ENCODE measurements around the gene ARNT2.

ARNT2 gene

DNA sequence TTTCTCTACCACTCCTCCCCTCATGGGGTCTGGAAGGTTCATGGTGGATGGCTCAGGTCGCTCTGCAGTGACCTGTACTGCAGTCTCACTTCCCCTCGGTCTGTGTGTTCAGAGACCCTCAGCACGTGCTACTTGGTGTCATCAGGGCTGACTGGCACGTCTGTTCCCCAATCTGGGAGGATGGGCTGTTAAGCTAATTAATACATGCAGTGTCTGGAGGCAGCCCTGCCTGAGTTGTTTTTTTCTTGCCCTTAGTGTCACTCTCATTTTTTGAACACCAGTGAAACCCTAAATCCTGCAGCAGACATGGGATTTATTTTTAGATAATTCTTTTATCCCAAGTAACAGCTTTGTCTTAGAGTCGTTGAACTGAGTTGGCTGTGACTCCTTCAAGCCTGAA is 64.6 kb downstream of the ARNT2 start:
- DNase-seq: no peak

DNA sequence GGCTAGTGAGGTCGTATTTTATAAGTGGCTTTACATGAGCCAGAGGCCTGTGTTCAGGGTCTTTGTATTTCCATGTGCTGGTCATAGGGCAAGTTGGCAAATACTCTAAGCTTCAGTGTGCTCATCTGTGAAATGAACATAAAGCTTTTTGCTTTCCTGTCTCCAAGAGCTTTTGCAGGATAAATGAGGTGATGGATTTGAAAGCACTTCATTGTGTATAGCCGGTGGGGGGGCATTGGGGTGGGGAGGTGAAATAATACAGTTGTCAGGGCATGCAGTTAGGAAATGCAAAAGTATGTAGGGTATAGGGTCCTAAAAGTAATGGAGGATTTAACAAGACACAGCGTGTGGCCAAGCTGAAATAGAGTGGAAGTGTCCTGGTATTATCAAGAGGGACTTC is 67.7 kb downstream of the ARNT2 start:
- no peak for DNase-seq

DNA sequence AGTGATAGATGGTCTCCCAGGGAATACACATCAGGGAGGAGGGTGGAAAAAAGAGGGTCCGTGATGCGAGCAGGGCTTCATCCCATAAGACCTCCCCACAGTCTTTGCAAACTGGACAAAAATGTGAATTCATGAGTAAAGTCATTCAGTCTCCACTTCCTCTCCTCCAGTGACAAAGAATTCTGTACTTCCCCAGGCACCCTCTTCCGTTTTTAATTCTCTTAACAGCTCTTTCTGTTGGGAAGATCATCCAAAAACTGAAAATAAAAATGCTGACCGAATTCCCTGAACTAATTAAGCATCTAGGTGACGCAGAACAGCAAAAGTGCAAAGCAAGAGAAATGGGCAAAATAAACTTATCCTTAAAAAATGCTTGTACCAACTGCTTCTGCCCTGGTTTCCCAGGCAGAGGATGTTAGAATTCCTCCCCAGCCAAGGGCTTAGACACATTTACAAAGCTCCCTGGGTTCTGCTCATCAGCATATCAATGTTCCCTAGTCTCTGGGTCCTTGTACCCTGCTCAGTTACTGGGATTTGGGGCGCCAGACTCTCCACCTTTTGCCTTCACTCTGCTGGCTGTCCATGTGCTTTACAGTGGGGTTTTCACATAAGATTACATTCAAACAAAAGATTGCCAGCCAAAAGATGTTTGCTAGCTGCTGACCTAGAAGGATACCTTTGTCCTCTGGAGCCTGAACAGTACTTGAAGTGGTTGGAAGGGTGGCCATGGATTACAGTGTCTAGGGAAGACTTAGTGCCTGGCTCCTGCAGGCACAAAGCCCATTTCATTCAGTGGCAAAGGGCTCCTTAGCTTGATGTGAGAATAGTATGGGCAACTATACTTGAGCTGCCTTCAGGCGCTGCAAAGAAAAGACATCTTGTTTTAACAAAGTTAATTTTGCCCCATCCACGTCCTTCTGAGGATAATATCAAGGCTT is 69.4 kb downstream of the ARNT2 start:
- DNase-seq: no peak

DNA sequence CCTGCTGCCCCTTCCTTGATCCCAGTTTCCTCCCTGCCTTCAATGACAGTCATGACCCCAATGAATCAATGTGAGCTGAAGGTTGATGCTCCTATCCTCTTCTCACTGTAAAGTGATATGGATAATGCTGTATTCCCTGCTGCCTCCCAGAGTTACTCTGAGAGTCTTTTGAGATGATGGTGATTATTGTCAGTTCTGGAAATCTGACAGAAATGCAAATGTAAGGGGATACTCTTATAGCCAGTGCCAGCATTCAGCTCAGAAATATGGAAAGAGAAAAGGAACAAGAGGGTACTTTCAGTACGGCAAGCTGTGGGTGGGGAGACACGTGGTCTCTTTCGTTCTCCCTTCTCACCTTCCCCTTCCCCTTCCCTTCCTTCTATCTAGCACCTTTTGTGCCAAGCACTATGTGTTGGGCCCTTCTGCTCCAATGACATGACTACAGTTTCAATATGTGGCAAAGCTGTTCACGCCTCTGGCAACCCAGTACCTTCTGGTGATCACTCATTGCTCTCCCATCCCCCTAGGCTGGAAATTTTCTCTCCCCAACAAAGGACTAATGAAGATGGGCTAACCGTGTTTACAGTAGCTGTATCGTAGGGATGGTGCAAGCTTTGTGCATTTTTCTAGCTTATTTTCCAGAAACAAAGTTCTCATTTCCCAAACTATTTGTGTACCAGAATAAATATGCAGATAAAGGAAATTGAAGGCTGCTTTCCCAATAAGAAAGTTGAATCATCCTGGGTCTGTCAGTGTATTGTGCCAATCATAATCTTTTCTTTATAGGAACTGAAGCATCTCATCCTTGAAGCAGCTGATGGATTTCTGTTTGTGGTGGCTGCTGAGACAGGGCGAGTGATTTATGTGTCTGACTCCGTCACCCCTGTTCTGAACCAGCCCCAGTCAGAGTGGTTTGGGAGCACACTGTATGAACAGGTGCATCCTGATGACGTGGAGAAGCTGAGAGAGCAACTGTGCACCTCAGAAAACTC is 70.3 kb downstream of the ARNT2 start:
- no peak for DNase-seq

DNA sequence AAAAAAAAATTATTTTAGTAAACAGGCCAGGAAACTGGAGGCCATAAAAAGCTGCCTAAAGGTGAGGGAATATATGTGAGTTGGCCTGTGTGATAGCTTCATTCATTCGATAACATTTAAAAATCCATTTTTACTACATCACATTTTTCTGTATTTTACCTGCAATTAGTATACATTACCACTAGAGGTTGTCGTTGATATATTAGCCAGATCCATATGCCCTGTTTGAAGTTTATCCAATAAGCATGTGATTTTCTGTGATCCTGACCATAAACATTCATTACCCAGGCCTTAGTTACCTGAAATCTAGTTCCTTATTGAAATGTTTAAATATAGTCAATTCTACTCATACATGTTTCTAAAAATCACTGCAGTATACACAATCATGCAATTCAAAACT is 71.4 kb downstream of the ARNT2 start:
- no peak for DNase-seq

DNA sequence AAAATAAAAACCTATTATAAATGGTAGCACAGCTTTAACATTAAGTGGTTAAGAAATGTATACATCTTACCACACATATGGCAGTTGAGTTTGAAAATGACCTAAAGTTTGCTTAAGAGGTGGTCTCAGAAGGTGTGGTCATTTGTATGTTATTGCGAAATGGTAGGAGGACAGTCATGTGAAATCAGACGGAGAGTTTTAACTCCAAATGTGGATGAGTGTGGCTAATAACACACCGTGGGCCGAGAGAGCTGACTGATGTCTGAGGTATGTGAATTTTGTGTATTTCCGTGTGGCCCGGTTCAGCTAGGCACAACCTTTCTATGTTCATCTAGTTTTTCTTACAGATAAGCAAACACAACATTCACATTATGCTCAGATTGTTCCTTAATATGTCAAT is 71.9 kb downstream of the ARNT2 start:
- no peak for DNase-seq

DNA sequence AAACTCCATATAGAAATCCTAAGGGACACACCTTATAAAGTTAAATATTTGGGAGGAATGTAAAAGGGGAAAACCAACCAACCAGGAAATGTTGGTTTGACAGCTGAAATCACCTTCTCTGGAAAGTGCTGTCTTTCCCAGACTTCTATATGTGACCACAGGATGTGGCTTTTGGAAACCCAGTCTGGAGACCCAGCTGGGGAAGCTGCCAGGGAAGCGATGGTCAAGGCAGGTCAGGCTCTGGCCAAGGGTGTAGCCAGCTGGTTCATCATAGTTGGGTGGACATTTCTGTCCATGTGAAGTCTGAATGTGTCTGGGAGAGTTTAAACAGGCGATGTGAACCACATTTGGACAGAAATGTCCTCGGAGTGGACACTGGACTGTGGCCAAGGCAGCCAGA is 73.9 kb downstream of the ARNT2 start:
- DNase-seq: no peak

DNA sequence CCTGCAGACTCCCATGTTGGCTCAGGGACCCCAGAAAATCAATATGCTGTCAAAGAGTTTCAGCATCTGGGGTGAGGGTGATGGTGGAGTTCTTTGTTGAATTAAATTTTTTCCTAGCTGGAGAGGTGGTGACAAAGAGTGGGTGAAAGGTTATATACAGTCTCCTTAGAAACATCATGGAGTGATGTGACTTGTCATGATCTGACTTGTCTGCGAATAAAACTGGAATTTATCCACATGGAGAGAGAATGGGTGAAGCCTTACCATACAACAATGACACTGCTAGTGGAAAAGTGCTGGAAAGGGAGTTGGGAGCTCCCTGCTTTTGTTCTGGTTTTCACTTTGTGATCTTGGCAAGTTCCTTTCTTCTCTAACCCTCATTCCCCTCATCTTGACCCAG is 75.0 kb downstream of the ARNT2 start:
- DNase-seq: no peak

DNA sequence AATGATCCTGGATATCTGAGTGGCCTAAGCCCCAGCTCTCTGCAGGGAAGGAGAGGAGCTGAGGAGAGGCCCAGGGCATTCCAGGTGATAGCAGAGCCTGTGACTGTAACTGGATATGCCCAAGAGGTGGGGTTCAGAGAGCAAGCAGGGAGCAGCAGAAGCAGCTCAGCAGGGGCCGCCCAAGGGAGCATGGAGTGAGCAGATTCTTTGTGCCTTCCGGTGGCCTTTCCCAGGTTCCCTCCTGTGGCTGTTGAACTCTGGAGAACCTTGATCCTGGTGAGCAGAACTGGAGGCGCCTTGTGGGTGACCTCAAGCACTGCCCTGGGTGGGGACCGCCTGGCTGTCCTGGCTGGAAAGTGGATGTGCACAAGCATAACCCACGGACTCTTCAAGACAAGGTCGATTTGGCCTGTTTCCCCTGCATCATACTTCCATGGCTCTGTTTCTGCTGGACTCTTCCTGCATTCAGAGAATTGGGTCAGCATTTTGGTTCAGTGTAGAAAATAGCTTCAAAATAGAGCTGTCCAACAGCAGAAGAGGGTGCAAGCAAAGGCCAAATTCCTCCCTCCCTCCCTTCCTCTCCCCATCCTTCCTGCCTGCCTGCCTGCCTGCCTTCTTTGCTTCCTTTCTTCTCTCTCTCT is 76.1 kb downstream of the ARNT2 start:
- peak; percentile 28 for DNase-seq

DNA sequence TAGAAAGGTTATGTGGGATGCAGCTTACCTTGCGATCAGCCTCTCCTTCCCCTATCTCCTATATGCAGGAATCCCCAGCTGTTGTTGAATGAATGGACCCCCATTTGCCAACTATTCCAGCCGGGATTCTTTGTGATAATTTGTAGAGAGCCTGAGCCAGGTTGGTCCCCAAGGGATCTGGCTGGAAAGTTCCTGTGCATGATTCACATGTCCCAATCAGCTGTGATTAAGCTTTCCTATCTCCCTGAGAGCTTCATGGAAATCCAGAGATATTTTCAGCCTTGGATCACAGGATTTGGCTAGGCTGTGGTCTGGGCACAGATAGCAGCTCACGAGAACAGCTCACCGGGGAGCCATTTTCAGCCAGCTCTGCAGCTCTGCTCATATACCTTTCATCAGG is 76.7 kb downstream of the ARNT2 start:
- peak; percentile 1 for DNase-seq

DNA sequence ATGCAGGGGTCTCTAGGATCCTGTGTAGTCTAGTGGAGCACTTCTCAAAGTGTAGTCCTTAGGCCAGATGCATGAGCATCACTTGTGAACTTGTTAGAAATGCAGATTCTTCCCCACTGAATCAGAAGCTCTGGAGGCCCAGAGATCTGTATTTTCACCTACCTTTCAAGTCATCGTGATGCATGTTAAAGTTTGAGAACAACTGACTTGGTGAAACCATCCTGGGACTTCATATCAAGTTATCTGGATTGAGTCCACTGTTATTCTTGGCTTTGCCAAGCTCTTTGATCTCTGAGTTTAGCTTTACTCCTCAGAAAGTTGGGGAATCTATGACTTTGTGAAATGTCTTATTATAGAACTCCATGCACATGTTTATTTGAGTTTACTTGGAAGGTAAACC is 78.5 kb downstream of the ARNT2 start:
- DNase-seq: no peak

DNA sequence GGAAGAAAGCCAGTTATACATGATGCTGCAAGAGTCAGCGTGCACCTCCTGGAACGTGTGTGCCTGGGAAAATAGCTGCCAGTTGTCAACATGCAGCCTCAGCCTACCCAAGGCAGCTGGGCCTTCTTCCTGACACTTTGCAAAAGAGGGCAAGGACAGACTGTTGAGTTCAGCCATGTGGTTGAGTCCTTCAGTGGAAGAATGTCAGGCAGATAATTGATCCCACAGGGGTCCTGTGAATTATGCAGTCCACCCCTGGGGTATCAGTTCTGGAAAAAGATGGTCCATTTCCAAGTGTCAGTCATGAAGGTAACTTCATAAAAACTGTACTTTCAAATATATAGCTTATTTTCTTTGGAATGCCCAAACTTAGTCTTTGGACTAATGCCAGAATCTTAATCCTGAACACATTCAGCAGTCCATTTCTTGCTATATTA is 79.6 kb downstream of the ARNT2 start:
- DNase-seq: no peak

DNA sequence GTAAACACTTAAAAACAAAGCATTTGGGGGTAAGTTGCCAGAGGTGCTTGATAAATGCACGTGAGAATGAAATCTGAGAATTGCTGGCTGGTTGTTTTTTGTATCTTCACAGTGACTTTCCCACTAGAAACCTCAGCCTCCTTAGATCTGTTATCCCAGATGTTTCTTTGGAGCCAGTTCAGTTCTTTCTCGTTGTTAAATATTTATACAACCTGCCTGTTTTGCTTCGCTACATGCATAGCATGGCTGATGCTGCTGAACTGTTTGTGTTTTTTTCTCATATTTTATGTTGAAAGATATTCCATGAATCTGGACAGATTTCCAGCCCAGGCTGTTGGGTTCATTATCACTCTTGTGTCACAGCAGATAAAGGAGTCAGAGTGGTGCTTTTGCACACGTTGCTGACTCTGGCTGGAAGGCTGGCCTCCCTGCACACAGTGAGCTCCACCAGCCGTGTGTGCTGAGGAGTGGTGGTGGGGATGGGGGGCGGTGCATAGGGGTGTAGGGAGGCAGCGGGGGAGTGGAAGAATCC is 80.2 kb downstream of the ARNT2 start:
- DNase-seq: peak; percentile 6

DNA sequence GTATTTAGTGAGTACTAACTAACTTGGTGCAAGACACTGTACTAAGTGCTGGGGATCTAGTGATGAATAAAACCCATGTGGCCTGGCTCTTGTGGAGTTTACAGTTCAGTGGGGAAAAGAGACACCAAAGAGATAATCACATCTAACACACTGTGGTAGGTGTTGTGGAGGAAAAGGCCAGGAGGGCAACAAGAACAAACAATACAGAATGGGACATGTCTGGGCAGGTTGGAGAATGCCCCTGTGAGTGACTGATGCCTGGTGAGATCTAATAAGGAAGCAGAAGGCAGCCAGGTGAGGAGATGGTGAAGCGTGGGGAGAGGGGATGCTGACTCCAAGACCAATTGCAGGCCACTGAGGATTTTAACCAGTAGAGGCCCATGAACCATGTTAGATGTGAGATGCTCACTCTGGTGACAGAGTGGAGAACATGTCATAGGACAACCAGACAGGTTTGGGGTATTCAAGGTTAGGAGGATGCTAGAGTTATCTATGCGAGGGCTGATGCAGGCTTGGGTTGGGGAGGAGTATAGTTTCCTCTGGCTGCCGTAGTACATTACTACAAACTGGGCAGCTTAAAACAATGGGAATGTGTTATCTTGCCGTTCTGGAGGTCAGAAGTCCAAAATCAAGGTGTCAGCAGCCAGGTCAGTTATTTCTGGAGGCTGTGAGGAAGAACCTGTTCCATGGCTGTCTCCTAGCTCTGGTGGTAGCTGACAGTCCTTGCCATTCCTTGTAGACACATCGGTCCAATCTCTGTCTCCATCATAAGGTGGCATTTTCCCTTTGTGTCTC is 81.4 kb downstream of the ARNT2 start:
- DNase-seq: peak; percentile 82

DNA sequence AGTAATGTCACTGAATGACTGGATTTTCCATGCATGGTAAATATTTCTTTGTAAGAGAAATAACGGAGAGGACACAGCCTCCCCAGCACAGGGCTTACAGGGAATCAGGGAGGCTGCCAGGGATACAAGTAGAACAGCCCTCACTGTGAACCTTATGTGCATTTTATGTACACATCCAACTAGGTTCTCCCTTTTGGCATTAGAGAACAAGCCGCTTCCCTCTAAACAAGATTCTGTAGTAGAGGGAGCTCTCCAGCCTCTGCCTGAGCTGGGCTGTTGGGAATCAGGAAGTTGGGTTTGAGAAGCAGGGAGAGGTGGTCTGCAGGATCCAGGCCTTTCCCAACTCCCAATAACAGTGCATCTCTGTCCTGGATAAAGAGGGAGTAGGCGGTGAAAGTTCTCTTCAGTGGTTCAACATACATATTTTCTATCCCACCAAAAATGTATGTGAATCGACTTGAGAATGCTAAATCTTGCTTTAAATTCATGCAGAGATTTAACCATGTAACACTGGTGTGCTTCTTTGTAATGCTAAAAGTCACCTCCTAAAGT is 83.7 kb downstream of the ARNT2 start:
- no peak for DNase-seq

DNA sequence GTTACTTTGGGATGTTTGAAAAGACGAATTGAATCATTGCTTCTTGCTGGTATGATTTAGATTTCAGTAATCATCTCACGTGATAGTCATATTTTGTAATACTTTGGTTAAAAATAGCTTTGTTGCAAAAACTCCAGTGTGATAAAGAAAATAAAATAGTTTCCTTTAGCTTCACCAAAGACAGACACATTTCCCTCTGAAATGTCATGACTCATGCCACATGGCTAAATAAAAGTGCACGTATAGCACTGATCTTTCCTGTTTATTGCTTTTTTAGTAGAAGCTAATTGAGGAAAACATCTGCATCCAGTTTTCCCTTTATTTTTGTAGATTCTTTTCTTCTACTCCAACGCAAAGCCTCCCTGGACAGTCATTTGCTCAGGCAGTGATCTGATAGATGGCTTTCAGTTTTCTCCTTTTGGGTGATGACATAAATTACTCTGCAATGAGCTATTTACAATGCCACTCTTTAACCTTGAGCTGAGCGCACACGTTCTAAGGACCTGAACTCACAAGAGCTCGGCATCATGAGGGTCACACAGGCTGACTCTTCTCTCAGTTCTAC is 84.9 kb downstream of the ARNT2 start:
- DNase-seq: no peak

DNA sequence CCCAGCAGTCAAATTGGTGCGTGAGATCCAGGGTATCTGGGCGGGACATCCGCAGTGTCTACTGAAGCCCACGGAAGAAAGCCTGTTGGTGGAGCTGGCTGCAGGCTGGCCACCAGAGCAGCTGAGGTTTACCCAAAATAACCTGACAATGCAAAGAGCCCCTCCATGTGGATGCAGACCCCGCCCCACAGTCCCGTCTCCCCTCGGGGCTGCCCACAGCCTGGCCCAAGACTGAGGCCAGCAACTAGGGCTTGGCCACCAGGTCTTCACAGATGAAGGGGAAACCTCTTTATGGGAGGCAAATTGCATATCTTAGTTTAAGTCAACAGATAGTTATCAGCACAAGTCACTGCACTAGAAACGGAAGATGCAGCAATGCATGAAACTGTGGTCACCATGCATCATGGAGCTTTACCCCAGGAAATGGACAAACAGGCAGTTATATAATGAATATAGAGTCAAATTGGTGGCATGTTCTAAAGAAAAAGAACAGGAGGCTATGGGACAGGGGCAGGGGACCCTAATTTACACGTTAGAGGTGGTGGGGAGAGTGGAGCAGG is 86.3 kb downstream of the ARNT2 start:
- no peak for DNase-seq

DNA sequence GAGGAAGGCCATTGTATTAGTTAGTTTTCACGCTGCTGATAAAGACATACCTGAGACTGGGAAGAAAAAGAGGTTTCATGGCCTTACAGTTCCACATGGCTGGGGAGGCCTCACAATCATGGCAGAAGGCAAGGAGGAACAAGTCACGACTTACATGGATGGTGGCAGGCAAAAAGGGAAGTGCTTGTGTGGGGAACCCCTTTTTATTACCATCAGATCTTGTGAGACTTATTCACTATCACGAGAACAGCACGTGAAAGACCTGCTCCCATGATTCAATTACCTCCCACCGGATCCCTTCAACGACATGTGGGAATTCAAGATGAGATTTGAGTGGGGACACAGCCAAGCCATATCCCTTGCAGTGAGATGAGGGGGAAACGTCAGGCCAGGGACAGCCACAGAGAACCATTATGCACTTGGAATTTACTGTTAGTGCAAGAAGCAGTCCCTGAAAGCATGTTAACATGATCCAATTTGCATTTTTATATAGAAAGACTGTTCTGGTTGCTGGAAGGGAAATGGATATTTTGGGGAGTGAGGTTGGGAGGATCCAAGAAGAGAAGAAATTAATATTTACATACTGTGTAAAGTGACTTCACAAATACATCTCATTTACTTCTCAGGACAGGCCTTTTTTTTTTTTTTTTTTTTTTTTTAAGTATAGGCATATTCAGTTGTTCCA is 87.1 kb downstream of the ARNT2 start:
- DNase-seq: no peak

DNA sequence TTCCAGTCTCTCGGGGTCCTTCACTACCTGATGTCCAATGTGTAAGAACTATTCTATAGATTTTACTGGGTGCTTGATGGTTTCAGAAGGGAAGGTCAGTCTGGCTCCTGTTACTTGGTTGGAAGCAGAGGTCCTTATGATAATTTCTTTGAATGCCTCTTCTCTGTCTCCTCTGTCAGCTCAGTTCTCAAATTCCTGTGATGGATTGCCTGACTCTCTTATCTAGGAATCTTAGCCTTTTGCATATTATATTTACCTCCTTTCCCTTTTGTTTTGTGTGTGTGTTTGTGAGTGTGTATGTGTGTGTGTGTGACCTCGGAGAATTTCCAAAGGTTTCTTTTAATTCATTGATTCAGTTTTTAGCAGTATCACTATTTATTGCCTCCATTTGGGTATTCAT is 88.2 kb downstream of the ARNT2 start:
- DNase-seq: no peak

DNA sequence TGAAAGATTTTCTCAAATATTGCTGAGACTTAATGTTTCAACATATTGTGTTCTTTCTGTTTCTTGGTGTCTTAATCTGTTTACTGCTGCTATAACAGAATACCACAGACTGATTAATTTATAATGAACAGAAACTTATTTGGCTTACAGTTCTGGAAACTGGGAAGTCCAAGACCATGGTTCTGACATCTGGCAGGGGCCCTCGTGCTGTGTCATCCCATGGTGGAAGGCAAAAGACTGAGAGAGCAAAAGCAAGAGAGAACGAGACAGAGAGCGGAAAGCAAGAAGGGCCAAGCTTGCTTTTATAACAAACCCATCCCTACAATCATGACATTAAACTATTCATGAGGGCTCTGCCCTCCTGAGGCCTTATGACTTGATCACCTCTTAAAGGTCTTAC is 88.7 kb downstream of the ARNT2 start:
- no peak for DNase-seq
